Left ventricle myocardium inferior (tissue), 1 donor: ENCODE measurements around the gene CASZ1. TPM values are rescaled to one million over a fixed set of nuclear protein-coding genes. Genes with fewer than 3 reads are reported as not detected.

Experiments used
- DNase-seq: peaks from one replicate; pipeline ENCODE4 v3.0.0-alpha.2; 2020
- H3K27ac ChIP-seq: fragments of 200-600 bp; replicated peaks from 2 replicates; pipeline ENCODE4 v1.8.0; 2021
- H3K27me3 ChIP-seq: fragments of 200-600 bp; 2 replicates; pipeline ENCODE4 v1.8.0; 2021; ENCODE audit warnings: low read depth
- H3K36me3 ChIP-seq: fragments of 200-600 bp; 2 replicates; pipeline ENCODE4 v1.8.0; 2021
- H3K4me1 ChIP-seq: fragments of 200-600 bp; 2 replicates; pipeline ENCODE4 v1.8.0; 2021
- H3K4me3 ChIP-seq: fragments of 200-600 bp; 2 replicates; pipeline ENCODE4 v1.8.0; 2021; ENCODE audit warnings: mild to moderate bottlenecking, moderate library complexity
- H3K9me3 ChIP-seq: fragments of 200-600 bp; replicated peaks from 2 replicates; pipeline ENCODE4 v1.8.0; 2021
- CTCF ChIP-seq: fragments of 200-600 bp; IDR thresholded peaks from 2 replicates; pipeline ENCODE4 v1.8.0; 2021; ENCODE audit warnings: antibody characterized with exemption, mild to moderate bottlenecking, borderline replicate concordance
- intact Hi-C: fragments of 100-400 bp; cut with micrococcal nuclease; formaldehyde crosslinking; loops from one replicate; pipeline ENCODE4 v1.11.0; 2022
- total RNA-seq: library from RNA; stranded (reverse); fragmentation: NEBNext Ultra II Directional; extraction: Animal tissue kit (Norgen Biotek cat#: 25700); gene quantifications from one replicate; pipeline ENCODE4 v1.2.1, GENCODE V29; 2021
- donor health status: DM: no; HTN: yes; CAD: no; lungs with severe emphysema.

CASZ1 gene
- total RNA-seq, 1 donor from 2014 or later, result 56.3 TPM

- no peak for TF ChIP-seq CTCF
- H3K27ac ChIP-seq, result no peak overlapping the region
- peaks cover 4% of the 10 kb centered on the region for H3K36me3 ChIP-seq
- DNase-seq, result no peak
- intact Hi-C loops, result no loop called here
- peaks cover 52% of the 10 kb centered on the region for H3K4me1 ChIP-seq
- no peak overlapping the region for H3K4me3 ChIP-seq
- H3K27me3 ChIP-seq, result no peaks in the 10 kb centered on the region
- H3K9me3 ChIP-seq, result no peaks in the 10 kb centered on the region
Observed at GRCh38 chr1:10701145-10701544, 95.3 kb downstream of the CASZ1 start.

GRCh38 chr1:10699470-10699835 lies 97.0 kb downstream of the CASZ1 start:
- H3K36me3 ChIP-seq, result peaks cover 4% of the 10 kb centered on the region
- no peaks in the 10 kb centered on the region for H3K9me3 ChIP-seq
- H3K4me1 ChIP-seq, result peaks cover 58% of the 10 kb centered on the region
- no peak overlapping the region for H3K4me3 ChIP-seq
- TF ChIP-seq CTCF, result no peak
- H3K27me3 ChIP-seq, result no peaks in the 10 kb centered on the region
- DNase-seq, result no peak
- intact Hi-C loops, result no loop called here
- H3K27ac ChIP-seq, result no peak overlapping the region

GRCh38 chr1:10698726-10699469 lies 97.5 kb downstream of the CASZ1 start:
- no peak for DNase-seq
- Histone ChIP-seq H3K9me3 (no peaks in the 10 kb centered on the region), H3K27me3 (no peaks in the 10 kb centered on the region), H3K36me3 (peaks cover 3% of the 10 kb centered on the region), H3K27ac (no peak overlapping the region), H3K4me3 (no peak overlapping the region), H3K4me1 (peaks cover 58% of the 10 kb centered on the region)
- intact Hi-C loops, result no loop called here
- no peak for TF ChIP-seq CTCF

GRCh38 chr1:10697621-10698160 lies 98.8 kb downstream of the CASZ1 start:
- DNase-seq, result no peak
- Histone ChIP-seq H3K4me3 (no peak overlapping the region), H3K9me3 (no peaks in the 10 kb centered on the region), H3K4me1 (peaks cover 70% of the 10 kb centered on the region), H3K27ac (no peak overlapping the region), H3K36me3 (no peaks in the 10 kb centered on the region), H3K27me3 (no peaks in the 10 kb centered on the region)
- no peak for TF ChIP-seq CTCF
- intact Hi-C loops, result no loop called here

GRCh38 chr1:10696977-10697376 lies 99.5 kb downstream of the CASZ1 start:
- Histone ChIP-seq H3K9me3 (no peaks in the 10 kb centered on the region), H3K4me3 (no peak overlapping the region), H3K27ac (peak overlapping the region; percentile 27), H3K4me1 (peaks cover 70% of the 10 kb centered on the region), H3K36me3 (no peaks in the 10 kb centered on the region), H3K27me3 (no peaks in the 10 kb centered on the region)
- no peak for DNase-seq
- TF ChIP-seq CTCF, result no peak
- intact Hi-C loops, result no loop called here
